ENCODE data around the gene GPR157. TPM values are rescaled to one million over a fixed set of nuclear protein-coding genes. Genes with fewer than 3 reads are reported as not detected.

The GPR157 gene
- total and polyA plus RNA-seq, 8 donors: 15.2 to 36.5 (median 22.9) TPM

DNA sequence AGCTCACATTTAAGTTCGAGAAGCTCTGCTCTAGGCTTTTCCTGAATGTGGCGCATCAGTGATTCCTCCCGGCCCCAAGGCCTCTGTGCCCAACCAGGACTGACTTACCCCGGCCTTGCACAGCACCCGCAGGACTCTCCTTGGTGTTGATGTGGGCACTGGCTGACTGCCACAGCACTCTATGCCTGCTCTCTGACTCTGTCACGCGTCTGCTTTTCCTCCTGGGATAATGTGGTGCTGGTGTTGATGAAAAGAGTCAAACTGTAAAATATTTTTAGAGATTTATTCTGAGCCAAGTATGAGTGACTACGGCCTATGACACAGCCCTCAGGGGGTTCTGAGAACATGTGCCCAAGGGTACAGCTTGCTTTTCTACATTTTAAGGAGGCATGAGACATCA lies 44.0 kb downstream of the GPR157 start:
- ATAC-seq: peak; percentile 20
- Histone ChIP-seq H3K4me1 (peaks cover 8 to 61% of the 10 kb centered on the region in 2 donors), H3K9me3 (no peaks in the 10 kb centered on the region), H3K4me3 (no peak overlapping the region), H3K27me3 (no peaks in the 10 kb centered on the region), H3K36me3 (no peaks in the 10 kb centered on the region), H3K27ac (peak overlapping the region in 1 of 2 donors; percentile 24)
- no peak for TF ChIP-seq CTCF (IDR thresholded peaks at IDR 0.05)
- intact Hi-C loops (cut with DNase I): no loop called here
- no peak for DNase-seq

DNA sequence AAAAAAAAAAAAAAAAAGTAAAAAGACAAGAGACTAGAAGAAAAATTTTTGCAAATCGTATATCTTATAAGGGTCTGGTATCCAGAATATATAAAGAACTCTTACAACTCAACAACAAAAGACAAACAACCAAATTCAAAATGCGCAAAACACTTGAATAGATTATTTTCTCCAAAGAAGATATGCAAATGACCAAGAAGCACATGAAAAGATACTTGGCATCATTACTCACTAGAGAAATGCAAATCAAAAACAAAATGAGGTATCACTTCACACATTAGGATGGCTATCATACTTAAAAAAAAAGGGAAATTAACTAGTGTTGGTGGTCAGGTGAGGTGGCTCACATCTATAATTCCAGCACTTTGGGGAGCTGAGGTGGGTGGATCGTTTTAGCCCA lies 47.4 kb downstream of the GPR157 start:
- ATAC-seq (no peak), DNase-seq (no peak)
- TF ChIP-seq CTCF (IDR thresholded peaks at IDR 0.05): no peak
- H3K9me3 ChIP-seq: no peaks in the 10 kb centered on the region
- intact Hi-C loops (cut with DNase I): no loop called here
- H3K27me3 ChIP-seq: no peaks in the 10 kb centered on the region
- no peak overlapping the region for H3K4me3 ChIP-seq
- peak overlapping the region in 1 of 2 donors; percentile 38 for H3K27ac ChIP-seq
- peaks cover 8 to 64% of the 10 kb centered on the region in 2 donors for H3K4me1 ChIP-seq
- H3K36me3 ChIP-seq: no peaks in the 10 kb centered on the region

DNA sequence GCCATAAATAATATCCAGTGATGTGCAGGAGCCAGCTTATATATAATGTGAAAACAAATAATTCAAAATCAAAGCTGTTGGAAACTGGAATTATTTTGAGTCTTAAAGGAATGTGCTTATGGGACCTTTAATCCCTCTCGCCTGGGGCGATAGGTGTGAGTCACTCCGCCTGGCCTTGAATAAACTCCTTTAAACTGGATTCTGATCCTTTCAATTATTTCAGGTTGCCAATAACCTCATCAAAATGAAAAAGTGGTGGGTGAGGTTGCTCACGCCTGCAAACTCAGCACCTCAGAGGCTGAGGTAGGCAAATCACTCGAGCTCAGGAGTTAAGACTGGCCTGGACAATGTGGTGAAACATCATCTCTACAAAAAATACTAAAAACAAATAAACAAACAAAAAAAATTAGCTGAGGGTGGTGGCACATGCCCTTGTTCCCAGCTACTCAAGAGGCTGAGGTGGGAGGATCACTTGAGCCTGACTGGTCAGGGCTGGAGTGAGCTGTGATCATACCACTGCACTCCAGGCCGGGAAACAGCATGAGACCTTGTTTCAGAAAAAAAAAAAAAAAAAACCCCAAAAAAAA lies 48.1 kb downstream of the GPR157 start:
- TF ChIP-seq CTCF (IDR thresholded peaks at IDR 0.05): no peak
- peak; percentile 54 for ATAC-seq
- no peak overlapping the region for H3K4me3 ChIP-seq
- no peaks in the 10 kb centered on the region for H3K9me3 ChIP-seq
- H3K36me3 ChIP-seq: no peaks in the 10 kb centered on the region
- no peak overlapping the region for H3K27ac ChIP-seq
- DNase-seq: no peak
- H3K27me3 ChIP-seq: no peaks in the 10 kb centered on the region
- intact Hi-C loops (cut with DNase I): no loop called here
- peaks cover 3 to 57% of the 10 kb centered on the region in 2 donors for H3K4me1 ChIP-seq

DNA sequence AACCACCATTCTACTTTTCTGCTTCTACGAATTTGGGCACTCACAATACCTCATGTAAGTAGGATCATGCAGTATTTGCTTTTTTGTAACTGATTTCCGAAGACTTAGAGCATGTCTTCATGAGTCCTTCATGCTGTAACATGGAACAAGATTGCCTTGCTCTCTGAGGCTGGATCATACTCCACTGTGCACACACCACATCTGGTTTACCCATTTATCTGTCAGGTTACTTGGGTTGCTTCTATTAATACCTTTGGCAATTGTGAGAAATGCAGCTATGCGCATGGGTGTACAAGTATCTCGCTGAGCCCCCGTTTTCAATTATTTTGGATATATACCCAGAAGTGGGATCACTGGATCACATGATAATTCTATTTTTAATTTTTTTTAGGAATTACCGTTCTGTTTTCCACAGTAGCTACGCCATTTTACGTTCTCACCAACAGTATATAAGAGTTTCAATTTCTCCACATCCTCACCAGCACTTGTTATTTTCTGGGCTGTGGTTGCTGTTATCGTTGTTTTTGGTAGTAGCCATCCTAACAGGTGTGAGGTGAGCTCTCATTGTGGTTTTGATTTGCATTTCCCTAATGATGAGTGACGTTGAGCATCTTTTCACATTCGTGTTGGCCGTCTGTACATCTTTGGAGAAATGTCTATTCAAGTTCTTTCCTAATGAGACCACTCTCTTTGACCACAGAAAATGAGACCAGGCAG lies 48.8 kb downstream of the GPR157 start:
- H3K9me3 ChIP-seq: no peaks in the 10 kb centered on the region
- H3K4me1 ChIP-seq: peaks cover 0 to 56% of the 10 kb centered on the region in 2 donors
- ATAC-seq (no peak), DNase-seq (no peak)
- no peak overlapping the region for H3K4me3 ChIP-seq
- H3K36me3 ChIP-seq: no peaks in the 10 kb centered on the region
- H3K27ac ChIP-seq: no peak overlapping the region
- H3K27me3 ChIP-seq: no peaks in the 10 kb centered on the region
- no peak for TF ChIP-seq CTCF (IDR thresholded peaks at IDR 0.05)
- intact Hi-C loops (cut with DNase I): no loop called here

DNA sequence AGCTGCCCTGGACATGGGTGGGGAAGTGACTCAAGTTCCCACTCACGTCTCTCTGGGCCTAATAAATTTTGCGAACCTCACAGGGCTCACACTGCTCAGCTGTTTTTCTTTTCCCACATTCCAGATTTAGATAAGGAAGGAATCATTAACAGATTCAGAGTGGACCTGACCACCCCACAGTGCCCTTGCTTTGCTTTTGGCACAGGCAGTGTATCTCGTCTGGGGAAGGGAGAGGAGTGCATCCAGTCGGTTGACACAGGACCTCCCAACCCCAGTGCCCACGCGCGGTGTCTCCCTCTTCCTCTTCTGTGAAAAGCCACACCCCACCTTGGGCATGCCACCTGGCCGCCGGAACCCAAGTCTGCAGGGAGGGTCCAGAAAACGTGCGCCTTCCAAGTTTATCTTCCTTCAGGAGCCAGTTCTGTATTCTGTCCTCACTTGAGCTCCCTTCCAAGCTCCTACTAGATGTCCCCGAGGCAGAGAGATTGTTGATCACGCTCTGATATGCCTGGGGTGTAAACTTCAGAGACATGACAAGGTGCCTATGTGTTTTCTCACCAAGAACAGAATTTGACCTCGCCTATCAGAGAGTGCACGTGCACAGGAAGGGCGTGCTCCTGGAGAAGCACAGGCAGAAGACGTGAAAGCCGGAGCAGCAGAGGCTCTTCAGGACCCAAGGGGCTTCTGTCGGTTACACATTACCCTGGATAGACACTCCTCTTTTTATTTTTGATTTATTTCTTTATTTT lies 50.0 kb downstream of the GPR157 start:
- Histone ChIP-seq H3K9me3 (no peaks in the 10 kb centered on the region), H3K36me3 (no peaks in the 10 kb centered on the region), H3K27me3 (no peaks in the 10 kb centered on the region), H3K4me1 (peaks cover 0 to 47% of the 10 kb centered on the region in 2 donors), H3K27ac (peak overlapping the region in 1 of 2 donors; percentile 40), H3K4me3 (no peak overlapping the region)
- no peak for TF ChIP-seq CTCF (IDR thresholded peaks at IDR 0.05)
- DNase-seq (no peak), ATAC-seq (peak; percentile 37)
- intact Hi-C loops (cut with DNase I): no loop called here

Measured in left lung (tissue), 10 donors.